GM21529 (cell line): ENCODE results near the gene C14orf119.

Experiments
- ATAC-seq: cut with Tn5 transposase; IDR thresholded peaks from one replicate; pipeline ENCODE4 v1.9.1; 2021; ENCODE audit not compliant: unreplicated experiment

C14orf119 gene

GRCh38 chr14:23124337-23124954 is 29.1 kb downstream of the C14orf119 start:
- ATAC-seq, result no peak

DNA sequence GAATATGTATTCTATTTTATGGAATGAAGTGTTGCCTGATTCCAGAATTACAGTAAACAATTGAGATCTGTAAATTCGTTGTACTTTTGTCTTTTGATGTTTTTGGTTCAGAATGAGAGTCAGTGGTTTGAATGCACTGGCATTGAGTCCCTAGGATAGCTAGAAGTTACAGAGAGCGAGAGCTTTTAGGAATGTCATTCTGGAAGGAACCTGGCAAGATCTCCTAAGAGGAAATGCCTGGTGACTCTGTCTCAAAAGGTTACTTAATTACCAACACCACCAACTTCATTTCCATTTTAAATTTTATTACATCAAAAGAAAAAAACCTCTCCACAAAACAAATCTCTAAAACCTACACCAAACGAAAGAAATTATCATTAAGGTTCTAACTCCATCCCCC is 29.7 kb downstream of the C14orf119 start:
- no peak for ATAC-seq

DNA sequence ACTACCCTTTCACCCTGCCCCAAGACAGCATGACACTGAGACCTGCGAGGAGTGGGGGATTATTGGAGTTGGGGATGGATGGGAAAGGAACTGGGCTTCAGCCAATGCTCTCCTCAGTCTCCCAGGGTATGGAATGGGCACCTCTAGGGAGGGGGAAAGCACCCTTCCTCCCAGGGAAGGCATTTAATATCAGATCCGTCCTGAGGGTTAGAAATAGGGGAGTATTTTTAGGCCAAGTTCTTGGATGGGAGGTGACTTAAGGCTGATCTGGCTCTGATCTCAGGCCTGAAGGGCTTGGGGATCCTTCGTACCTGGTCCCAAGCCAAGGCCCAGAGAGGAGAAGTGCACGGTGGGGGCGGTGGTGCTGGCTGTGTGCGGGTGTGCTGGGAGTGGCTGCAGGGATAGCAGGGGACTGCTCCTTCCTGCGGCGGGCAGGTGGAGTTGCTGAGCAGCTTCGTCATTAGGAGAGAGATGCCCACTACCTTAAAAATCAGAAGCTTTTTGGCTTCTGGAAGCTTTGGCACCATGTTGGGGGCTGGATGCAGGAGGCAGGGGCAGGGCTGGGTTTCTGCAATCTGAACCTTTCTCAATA is 30.7 kb downstream of the C14orf119 start:
- ATAC-seq, result no peak

DNA sequence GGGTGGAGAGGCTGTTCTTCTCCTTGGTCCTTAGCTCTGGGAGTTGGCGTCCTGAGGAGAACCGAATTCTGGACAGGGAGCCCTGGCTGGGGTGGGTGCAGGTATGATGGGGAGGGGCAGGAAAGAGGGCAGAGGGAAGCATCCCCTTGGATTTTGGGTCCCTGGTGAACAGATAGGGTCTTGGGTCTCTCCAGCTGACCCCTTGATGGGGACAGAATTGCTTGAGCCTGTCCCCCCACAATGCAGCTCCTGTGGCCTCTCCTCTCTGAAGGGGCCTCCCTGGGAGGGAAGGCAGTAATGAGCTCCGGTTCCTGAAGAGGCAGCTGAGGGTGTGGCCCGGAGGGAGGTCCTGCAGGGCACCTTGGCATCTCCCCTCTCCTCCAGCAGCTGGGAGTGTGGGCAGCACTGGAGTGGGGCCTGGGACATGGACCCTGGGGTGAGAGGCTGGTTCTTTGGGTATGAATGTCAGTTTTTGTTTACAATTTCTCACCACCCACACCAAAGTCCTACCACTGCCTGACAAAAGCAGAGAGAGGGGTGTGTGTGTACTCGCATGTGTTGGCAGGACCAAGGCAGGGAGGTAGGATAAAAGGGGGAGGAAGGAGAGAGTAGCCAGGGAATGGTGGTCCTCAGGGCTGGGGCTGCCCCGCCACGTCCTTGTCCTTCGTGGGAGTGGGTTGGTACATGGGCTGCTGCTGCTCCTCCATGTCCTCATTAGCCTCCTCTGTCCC is 31.4 kb downstream of the C14orf119 start:
- ATAC-seq, result no peak

DNA sequence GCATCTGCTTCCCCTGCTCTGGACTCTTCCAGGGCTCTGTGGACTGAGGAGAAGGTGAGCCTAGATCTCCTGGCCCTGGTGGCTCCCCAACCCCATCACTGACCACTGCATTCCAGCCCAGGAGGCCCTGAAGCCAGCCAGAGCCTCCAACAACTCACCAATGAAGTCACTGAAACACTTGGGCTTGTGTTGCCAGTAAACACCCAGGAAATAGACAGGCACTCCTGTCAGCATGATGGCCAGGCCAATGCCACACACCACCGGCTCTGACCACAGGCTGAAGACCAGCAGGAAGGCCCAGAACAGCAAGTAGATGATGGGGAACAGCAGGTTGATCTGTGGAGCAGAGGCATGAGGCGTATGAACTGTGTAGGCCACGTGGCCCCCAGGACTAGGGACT is 32.6 kb downstream of the C14orf119 start:
- no peak for ATAC-seq

DNA sequence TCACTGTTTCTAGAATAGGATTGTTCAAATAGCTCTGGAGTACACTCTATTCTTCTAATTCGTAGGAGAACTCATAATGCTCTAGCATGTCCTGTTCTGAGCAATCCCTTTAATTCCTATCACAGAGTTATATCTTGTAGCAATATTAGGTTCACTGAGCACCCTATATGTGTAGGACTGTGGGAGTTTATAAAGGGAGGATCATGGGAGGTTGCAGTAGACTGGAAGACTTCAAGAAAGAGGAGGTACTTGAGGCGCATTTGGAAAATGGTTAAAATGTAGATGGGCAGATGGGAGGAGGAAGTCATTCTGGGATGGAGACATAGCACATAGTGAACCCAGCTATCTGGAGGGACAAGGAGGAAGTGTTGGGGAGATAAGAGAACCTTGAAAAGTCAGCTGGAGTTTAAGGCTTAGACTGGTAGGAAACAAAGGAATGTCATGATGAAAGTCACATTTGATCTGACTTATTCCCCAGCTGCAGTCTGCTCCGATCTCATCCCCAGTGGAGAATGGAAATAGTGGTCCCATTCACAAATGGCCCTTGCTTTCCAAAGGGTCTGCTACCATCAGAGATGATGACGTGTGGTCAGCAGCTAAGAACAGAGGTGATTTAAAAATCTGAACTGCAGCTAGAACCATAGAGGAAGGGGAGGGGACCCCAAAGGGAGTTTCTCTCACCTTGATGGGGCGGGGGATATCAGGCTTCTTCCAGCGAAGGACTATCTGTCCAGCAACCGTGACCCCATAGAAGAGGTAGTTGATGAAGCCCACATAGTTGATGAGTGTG is 33.9 kb downstream of the C14orf119 start:
- ATAC-seq, result no peak

- no peak for ATAC-seq
Measured at GRCh38 chr14:23129759-23130316, 34.5 kb downstream of the C14orf119 start.

DNA sequence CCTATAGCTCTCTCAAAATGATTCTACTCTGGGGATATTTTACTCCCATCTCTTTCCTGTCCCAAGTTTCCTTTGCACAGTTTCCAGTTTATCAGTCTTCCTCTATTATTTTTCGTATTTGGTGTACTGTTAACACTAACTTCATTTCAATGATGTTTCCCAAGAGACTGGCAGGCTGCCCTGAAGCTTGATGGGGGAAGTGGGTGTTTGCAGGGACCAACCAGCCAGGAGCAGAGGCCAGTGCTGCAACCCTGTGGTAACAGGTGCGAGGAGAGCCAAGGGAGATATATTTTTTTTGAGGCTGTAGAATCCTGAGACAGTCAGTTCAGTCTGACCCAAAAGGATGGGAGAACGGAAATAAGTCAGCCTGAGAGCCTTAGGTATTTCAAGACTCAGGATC is 35.6 kb downstream of the C14orf119 start:
- ATAC-seq, result no peak

- no peak for ATAC-seq
Measured at GRCh38 chr14:23131482-23131881, 36.2 kb downstream of the C14orf119 start.

DNA sequence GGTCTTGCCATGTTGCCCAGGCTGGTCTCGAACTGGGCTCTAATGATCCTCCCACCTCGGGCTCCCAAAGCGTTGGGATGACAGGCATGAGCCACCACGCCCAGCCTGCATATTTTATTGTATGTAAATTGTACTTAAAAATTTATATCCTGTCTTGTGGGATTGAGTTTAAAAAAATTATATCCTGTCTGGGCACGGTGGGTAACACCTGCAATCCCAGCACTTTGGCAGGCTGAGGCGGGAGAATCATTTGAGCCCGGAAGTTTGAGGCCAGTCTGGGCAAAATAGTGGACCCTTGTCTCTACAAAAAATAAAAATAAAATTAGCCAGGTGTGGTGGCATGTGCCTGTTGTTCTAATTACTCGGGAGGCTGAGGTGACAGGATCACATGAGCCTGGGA is 37.7 kb downstream of the C14orf119 start:
- no peak for ATAC-seq

- ATAC-seq, result no peak
Measured at GRCh38 chr14:23136566-23137133, 41.3 kb downstream of the C14orf119 start.

GRCh38 chr14:23137192-23137812 is 42.0 kb downstream of the C14orf119 start:
- ATAC-seq, result no peak

- no peak for ATAC-seq
Measured at GRCh38 chr14:23137813-23138535, 42.7 kb downstream of the C14orf119 start.

- no peak for ATAC-seq
Measured at GRCh38 chr14:23139874-23140273, 44.6 kb downstream of the C14orf119 start.

DNA sequence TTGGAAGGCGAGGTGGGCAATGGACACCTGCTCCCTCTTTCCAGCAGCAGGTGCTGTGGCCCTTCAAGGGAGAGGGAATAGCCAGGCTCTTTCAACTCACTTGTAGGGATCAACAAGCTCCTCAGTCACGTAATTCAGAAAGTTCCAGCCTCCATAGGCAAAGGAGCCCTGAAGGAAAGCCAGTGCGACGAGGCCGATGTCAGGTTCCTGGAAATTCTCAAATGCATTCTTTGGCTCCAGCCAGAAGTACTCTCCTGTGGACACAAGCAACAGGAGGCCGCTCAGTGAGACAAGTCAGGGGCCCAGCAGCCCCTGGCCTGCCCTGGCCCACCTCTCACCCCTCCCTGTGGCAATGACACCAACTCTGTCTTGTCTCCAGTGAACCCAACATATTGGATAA is 45.1 kb downstream of the C14orf119 start:
- ATAC-seq, result no peak

GRCh38 chr14:23141706-23142444 is 46.6 kb downstream of the C14orf119 start:
- no peak for ATAC-seq

DNA sequence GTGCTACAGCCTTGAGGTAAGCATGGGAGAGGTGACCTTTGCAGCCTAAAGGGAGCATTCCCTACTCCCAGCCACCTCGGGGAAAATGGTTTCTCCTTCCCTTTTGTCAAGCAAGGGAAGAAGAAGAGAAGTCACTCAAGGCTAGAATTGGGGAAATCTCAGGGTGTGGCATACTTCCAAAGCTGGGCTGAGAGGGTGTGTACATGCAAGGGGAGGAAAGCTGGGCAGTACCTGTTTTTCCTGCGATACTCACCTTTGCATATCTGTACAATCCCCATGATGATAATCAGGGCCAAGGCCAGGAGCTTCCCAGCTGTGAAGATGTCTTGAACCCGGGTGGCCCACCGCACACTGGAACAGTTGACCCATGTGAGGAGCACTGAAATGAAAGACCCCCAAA is 47.5 kb downstream of the C14orf119 start:
- ATAC-seq, result no peak

GRCh38 chr14:23143911-23144310 is 48.6 kb downstream of the C14orf119 start:
- ATAC-seq, result no peak

GRCh38 chr14:23145794-23146350 is 50.6 kb downstream of the C14orf119 start:
- no peak for ATAC-seq
